HG03442 (cell line): ENCODE results near the gene DCX.
"Not testable (repeated sequence)": the region's sequence is repeated elsewhere in the genome, so short reads cannot be mapped to it uniquely, and the experiment has no call there.

Experiments
- ATAC-seq: cut with Tn5 transposase; IDR thresholded peaks from one replicate; pipeline ENCODE4 v1.9.1; 2021; ENCODE audit warnings: mild to moderate bottlenecking, moderate library complexity; ENCODE audit not compliant: unreplicated experiment

DCX gene

DNA sequence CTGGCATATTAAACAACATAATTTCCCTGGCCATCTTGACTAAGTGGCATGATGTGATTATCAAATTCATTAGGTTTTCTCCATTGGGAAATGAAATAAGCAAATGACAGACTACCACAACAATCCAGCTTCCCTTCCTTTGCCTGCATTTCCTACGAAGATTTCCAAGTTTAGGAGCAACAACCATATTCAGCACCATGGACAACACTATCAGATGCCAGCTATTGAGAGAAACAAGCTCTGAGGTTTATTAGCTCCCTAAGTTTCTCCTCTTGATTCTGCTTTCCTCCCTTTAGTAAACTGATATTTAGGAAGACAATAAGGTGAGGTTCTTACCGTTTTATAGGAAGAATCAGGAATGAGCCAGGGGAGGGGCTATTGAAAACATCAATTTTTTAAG is 36.2 kb downstream of the DCX start:
- ATAC-seq: no peak

GRCh38 chrX:111372086-111372485 is 39.9 kb downstream of the DCX start:
- ATAC-seq: no peak

GRCh38 chrX:111365770-111366325 is 46.1 kb downstream of the DCX start:
- no peak for ATAC-seq

DNA sequence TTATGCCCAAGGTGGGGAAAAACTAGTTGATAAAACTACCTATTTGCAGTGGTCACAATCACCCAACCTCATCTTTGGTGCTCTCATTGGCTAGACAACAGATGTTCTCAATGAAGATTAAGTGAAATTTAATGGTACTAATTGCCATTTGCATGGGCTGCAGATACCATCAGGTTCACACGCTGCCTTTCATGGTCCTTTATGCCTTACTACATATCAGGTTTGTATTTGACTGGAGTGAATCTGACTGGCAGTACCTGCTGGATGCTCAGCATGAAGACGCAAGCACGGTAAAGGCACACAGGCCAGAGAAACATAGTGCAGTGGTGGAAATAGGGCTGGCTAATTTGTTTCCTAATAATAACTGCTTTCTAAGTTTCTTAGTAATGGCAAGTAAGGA is 48.3 kb downstream of the DCX start:
- ATAC-seq: no peak

- ATAC-seq: no peak
Observed at GRCh38 chrX:111361751-111362150, 50.2 kb downstream of the DCX start.

DNA sequence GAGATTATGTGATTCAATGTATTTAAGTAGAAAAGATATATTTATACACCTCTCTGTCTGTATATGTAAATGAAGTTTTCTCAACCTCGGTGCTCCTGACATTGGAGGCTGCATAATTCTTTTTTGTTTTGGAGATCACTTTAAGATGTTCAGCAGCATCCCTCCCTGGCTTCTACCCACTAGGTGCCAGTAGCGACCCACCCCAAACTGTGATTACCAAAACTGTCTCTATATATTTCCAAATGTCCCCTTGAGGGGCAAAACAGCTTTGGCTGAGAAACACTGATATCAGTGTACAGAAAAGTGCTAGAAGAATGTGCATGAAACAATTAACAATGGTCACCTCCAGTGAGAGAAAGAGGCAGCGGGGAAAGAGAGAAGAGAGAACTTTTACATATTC is 51.2 kb downstream of the DCX start:
- no peak for ATAC-seq

DNA sequence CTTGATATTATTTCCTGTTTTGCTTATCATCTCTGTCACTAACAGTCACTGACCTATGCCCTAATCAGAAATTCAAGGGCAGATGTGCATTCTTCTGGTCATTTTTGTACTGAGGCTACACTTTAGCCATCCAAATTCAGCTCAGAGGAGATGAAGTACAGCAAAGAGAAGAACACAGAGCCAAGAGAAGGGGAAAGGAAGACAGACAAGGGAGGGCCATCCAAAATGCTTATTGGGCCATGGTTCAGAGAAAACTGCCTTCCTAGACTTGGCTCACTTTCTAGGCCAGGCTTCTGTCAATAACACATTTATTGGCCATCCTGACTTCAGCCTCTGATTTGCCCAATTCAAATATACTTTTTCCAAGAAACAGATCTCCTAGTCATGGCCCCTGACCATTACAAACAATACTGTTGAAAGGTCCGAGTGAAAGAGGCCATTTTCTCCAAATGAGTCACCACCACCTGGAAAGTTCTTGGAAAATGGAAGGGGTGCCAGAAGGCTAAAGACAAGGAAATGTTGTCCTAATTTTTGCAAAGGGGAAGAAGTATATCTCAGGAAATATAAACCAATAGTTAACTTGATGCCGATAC is 56.4 kb downstream of the DCX start:
- ATAC-seq: no peak

DNA sequence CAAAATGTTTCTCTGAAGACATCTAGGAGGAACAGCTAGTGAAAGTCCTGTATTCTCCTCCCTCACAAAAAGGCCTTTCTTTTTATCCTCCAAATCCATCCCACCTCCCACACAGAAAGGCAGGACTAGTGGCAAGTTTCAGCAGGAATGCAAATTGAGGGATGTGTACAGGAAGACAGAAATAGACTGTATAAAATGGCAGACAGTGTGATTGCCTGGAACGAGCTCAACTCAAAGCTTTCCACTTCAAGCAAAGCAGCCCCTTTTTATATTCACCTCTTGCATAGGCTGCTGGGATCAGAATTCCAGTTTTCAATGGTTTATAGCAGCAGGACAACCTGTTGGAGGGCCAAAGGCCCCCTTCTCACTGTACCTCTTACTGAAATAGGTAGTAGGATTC is 57.5 kb downstream of the DCX start:
- no peak for ATAC-seq

DNA sequence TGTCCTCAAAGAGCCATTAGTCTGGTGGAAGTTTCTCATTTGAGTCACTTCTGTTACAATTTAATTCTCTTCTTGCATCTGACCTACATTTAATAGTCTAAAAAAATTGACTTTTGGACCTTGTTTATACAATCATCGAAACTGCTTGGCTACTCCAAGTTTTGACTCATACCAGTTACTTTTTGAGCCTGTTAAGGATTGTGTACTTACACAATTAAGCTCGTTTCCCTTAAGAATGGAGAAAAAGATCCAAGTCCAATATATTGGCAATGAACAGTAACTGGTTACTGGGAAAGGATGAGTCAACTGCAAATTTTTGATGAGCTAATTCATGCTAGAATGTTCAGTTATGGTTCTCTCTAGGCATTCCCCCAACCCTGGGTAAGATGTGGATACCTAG is 58.2 kb downstream of the DCX start:
- ATAC-seq: no peak

GRCh38 chrX:111352424-111352823 is 59.6 kb downstream of the DCX start:
- ATAC-seq: no peak

- ATAC-seq: no peak
Observed at GRCh38 chrX:111349934-111350333, 62.1 kb downstream of the DCX start.

GRCh38 chrX:111349101-111349500 is 62.9 kb downstream of the DCX start:
- no peak for ATAC-seq

GRCh38 chrX:111348429-111348828 is 63.6 kb downstream of the DCX start:
- no peak for ATAC-seq

DNA sequence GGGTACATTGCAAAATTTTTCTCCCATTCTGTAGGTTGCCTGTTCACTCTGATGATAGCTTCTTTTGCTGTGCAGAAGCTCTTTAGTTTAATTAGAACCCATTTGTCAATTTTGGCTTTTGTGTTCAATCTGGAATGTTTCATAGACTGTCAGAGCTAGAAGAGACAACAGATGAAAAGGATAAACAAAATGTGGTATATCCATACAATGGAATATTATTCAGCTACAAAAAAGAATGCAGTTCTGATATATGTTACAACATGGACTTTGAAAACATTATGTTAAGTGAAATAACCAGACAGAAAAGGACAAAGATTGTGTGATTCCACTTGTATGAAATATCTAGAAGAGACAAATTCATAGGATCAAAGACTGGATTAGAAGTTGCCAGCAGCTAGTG is 65.8 kb downstream of the DCX start:
- ATAC-seq: not testable (repeated sequence)

- ATAC-seq: no peak
Observed at GRCh38 chrX:111340054-111340453, 71.9 kb downstream of the DCX start.

DNA sequence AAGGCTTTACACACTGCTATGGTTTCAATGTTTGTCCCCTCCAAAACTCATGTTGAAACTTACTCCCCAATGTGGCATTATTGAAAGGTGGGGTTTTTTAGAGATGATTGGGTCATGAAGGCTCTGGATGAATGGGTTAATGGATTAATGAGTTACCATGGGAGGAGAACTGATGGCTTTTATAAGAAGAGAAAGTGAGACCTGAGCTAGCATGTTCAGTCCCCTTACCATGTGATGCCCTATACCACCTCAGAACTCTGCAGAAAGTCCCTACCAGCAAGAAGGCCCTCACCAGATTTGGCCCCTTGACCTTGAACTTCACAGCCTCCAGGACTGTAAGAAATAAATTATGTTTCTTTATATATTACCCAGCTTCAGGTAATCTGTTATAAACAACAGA is 72.8 kb downstream of the DCX start:
- ATAC-seq: no peak

DNA sequence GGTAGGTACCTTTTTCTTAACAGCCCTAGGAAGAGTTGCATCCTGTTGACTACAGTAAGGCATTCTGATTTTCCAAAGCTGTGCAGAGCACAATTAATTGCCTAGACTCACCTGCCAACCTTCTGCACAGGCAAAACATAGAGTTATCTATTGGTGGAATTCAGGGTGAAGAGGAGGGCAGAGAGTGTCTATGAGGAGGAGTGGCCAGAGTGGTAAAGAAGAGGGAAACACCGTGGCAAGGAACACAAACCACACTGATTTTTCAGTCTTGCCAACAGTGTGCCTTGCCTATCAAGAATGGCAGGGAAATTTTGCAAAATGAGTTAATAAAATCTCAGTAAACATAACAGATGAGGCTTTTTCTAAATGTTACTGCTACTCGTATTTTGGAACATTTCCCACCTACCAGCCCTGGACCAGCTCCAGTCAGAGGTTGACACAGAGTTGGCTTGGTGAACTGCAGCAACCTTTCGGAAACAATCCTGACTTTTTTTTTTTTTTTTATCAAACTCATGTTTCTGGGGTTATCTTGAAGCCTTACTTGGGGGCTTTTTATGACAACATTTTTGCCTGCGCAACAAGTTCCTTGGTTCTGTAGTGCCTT is 73.8 kb downstream of the DCX start:
- ATAC-seq: no peak

- ATAC-seq: no peak
Observed at GRCh38 chrX:111337067-111337637, 74.8 kb downstream of the DCX start.

DNA sequence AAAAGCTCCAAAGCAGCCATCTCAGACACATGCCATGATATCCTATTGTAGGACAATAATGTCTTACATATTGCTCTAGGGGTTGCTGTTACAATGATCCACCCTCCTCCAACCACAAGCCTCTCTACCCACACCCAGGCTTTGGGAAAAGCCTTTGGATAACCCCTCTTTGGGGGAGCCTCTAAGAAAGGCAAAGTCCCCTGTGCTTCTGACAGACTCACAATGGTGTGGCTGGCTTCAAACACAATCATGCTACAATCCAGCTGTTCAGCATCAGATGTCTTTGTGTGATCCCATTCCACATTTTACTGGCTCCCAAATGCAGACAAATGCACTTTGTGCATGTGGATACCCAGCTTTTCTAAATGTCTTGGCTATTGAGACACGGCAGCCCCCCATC is 75.9 kb downstream of the DCX start:
- no peak for ATAC-seq

DNA sequence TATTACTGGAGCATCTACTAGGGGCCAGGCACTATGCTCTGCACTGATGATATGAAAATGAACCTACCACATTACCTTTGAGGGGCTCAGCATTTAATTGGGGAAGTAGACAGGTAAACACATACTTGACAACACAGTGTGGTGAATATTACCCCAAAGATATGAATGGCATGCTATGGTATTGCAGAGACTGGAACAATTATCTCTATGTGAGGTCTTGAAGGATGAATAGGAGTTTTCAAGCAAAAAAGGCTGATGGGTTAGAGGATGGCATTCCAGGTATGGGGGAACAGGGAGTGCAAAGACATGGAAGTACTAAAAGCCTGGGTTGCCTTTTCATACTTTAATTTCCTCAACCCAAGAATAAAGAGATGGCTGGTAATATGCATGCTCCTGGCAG is 82.6 kb downstream of the DCX start:
- ATAC-seq: no peak

GRCh38 chrX:111328858-111329257 is 83.1 kb downstream of the DCX start:
- no peak for ATAC-seq

GRCh38 chrX:111322231-111322855 is 89.6 kb downstream of the DCX start:
- no peak for ATAC-seq
